SH-SY5Y (cell line): ENCODE data around the gene EFCAB12.

Source experiments
- GATA2 ChIP-seq: IDR thresholded peaks from 2 replicates; pipeline ENCODE4 v1.6.1; 2011; ENCODE audit warnings: mild to moderate bottlenecking, low read depth, low read length
- GATA3 ChIP-seq: IDR thresholded peaks from 2 replicates; pipeline ENCODE4 v1.6.1; 2011; ENCODE audit warnings: low read depth, mild to moderate bottlenecking, low read length, moderate library complexity

GRCh38 chr3:129428376-129429079 lies at the start of gene EFCAB12:
- no peak for TF ChIP-seq GATA2
- TF ChIP-seq GATA3: no peak
